ENCODE results near the gene TAF6.

Gene TAF6

GRCh38 chr7:100137851-100138760 is 18.9 kb upstream of the TAF6 start:
- TF ChIP-seq ZNF830 (tag by site-specific recombination; IDR thresholded peaks at IDR 0.05; ENCODE audit: low read depth): no peak
- POLR2A ChIA-PET: interaction anchor here (0.8 to 2.1 kb wide), 2 partner anchors 11 to 69 kb away, joined by 4 to 8 read pairs; partner anchors contain the start of gene LAMTOR4
- Histone ChIP-seq H3K4me1 (ENCODE audit: control insufficient read depth, insufficient read depth, low read length) (no peaks in the 10 kb centered on the region), H3K36me3 (ENCODE audit: control insufficient read depth in 2 of 2, insufficient read depth in 1 of 2, low read length in 2 of 2) (no peaks in the 10 kb centered on the region), H3K9me3 (ENCODE audit: control insufficient read depth, insufficient read depth, low read depth, low read length) (no peaks in the 10 kb centered on the region), H3K4me3 (ENCODE audit: low read depth, low read length) (no peak overlapping the region), H3K27ac (ENCODE audit: extremely low read depth, low read depth, low read length) (no peak overlapping the region)
- CTCF ChIA-PET: interaction anchor here (0.6 to 2.1 kb wide), 6 partner anchors 7 to 468 kb away, joined by 3 to 7 read pairs (median 4); no protein-coding TSS in a partner anchor

GRCh38 chr7:100132697-100133151 is 13.6 kb upstream of the TAF6 start:
- Histone ChIP-seq H3K4me1 (ENCODE audit: control insufficient read depth, insufficient read depth, low read length) (no peaks in the 10 kb centered on the region), H3K9me3 (ENCODE audit: control insufficient read depth, insufficient read depth, low read depth, low read length) (no peaks in the 10 kb centered on the region), H3K27ac (ENCODE audit: extremely low read depth, low read depth, low read length) (no peak overlapping the region), H3K4me3 (ENCODE audit: low read depth, low read length) (no peak overlapping the region), H3K36me3 (ENCODE audit: control insufficient read depth in 2 of 2, insufficient read depth in 1 of 2, low read length in 2 of 2) (no peaks in the 10 kb centered on the region)
- CTCF ChIA-PET: interaction anchor here (0.6 to 8.7 kb wide), 43 partner anchors 8 to 1731 kb away, joined by 3 to 119 read pairs (median 4); partner anchors contain the start of genes AP4M1, GAL3ST4, GPC2 and LAMTOR4
- POLR2A ChIA-PET: interaction anchor here (0.7 to 1.5 kb wide), 6 partner anchors 16 to 296 kb away, joined by 3 to 7 read pairs (median 4); partner anchors contain the start of genes AP4M1, LAMTOR4, MCM7 and ZCWPW1
- TF ChIP-seq ZBTB48 (tag by site-specific recombination; IDR thresholded peaks at IDR 0.05) (peak; percentile 78), IKZF3 (tag by site-specific recombination; IDR thresholded peaks at IDR 0.05) (peak; percentile 52), ZBTB6 (tag by site-specific recombination; IDR thresholded peaks at IDR 0.05) (no peak), MEIS1 (CRISPR knock-in tag; IDR thresholded peaks at IDR 0.05; ENCODE audit: borderline replicate concordance) (no peak), HOXD13 (CRISPR knock-in tag; IDR thresholded peaks at IDR 0.05; ENCODE audit: borderline replicate concordance) (no peak), ZNF513 (tag by site-specific recombination; IDR thresholded peaks at IDR 0.05) (no peak), ZNF366 (tag by site-specific recombination; conservative IDR thresholded peaks at IDR 0.05) (peak; percentile 83), ZFP37 (tag by site-specific recombination; IDR thresholded peaks at IDR 0.05) (peak; percentile 75), SP7 (tag by site-specific recombination; IDR thresholded peaks at IDR 0.05) (peak; percentile 56; the same call in 1 of the 2 replicates), ZNF202 (tag by site-specific recombination; IDR thresholded peaks at IDR 0.05; ENCODE audit: borderline replicate concordance) (no peak), ZNF140 (tag by site-specific recombination; IDR thresholded peaks at IDR 0.05) (no peak), ZNF223 (tag by site-specific recombination; IDR thresholded peaks at IDR 0.05) (no peak), ZNF664 (tag by site-specific recombination; IDR thresholded peaks at IDR 0.05) (no peak), ZBTB17 (tag by site-specific recombination; IDR thresholded peaks at IDR 0.05) (peak; percentile 90), ZNF391 (tag by site-specific recombination; IDR thresholded peaks at IDR 0.05; ENCODE audit: borderline replicate concordance, low read depth) (peak; percentile 76; the same call in 1 of the 2 replicates), ZNF354C (tag by site-specific recombination; IDR thresholded peaks at IDR 0.05; ENCODE audit: borderline replicate concordance, low read depth) (no peak), ZNF2 (tag by site-specific recombination; IDR thresholded peaks at IDR 0.05) (peak; percentile 77; the same call in 1 of the 2 replicates), KLF17 (tag by site-specific recombination; IDR thresholded peaks at IDR 0.05) (peak; percentile 55; the same call in 1 of the 2 replicates), ZNF830 (tag by site-specific recombination; IDR thresholded peaks at IDR 0.05; ENCODE audit: low read depth) (no peak), KLF8 (tag by site-specific recombination; IDR thresholded peaks at IDR 0.05) (0 out of 2 replicates have a peak, but pooled peaks have one; percentile 41), ZNF23 (tag by site-specific recombination; IDR thresholded peaks at IDR 0.05; ENCODE audit: borderline replicate concordance) (no peak), ZNF501 (tag by site-specific recombination; IDR thresholded peaks at IDR 0.05) (peak; percentile 73), ZNF449 (tag by site-specific recombination; IDR thresholded peaks at IDR 0.05) (no peak), SALL2 (tag by site-specific recombination; IDR thresholded peaks at IDR 0.05; ENCODE audit: borderline replicate concordance) (no peak), ZSCAN30 (tag by site-specific recombination; IDR thresholded peaks at IDR 0.05) (peak; percentile 16; the same call in 1 of the 2 replicates), ZFP69B (tag by site-specific recombination; IDR thresholded peaks at IDR 0.05) (0 out of 2 replicates have a peak, but pooled peaks have one; percentile 20), ZNF580 (tag by site-specific recombination; IDR thresholded peaks at IDR 0.05) (peak; percentile 84; the same call in 1 of the 2 replicates), GFI1B (tag by site-specific recombination; IDR thresholded peaks at IDR 0.05) (no peak)

Measured in HEK293 (cell line).